Thymus (tissue), 11 donors: ENCODE measurements around the gene FAM50B. TPM values are rescaled to one million over a fixed set of nuclear protein-coding genes. Genes with fewer than 3 reads are reported as not detected.

Experiments used
- DNase-seq, 9 donors: peaks; one replicate each; pipeline ENCODE4 v3.0.0-alpha.2; 2013; ENCODE audit warnings: low spot score in 9 of 9, low read depth in 6 of 9, missing footprints in 1 of 9
- H3K27ac ChIP-seq, 2 donors: one replicate each; pipeline ENCODE4 v1.5.1; 2013; ENCODE audit warnings: control low read depth in 1 of 2, low read depth in 1 of 2, low read length in 1 of 2, mild to moderate bottlenecking in 1 of 2, moderate library complexity in 1 of 2
- H3K27me3 ChIP-seq, 2 donors: one replicate each; pipeline ENCODE4 v1.5.1; 2013; ENCODE audit warnings: low read length in 1 of 2; ENCODE audit not compliant: control insufficient read depth in 2 of 2, insufficient read depth in 1 of 2
- H3K36me3 ChIP-seq, 2 donors: one replicate each; pipeline ENCODE4 v1.5.1; 2013; ENCODE audit warnings: low read length in 1 of 2, mild to moderate bottlenecking in 1 of 2, moderate library complexity in 1 of 2; ENCODE audit not compliant: control insufficient read depth in 2 of 2, insufficient read depth in 2 of 2
- H3K4me1 ChIP-seq, 2 donors: one replicate each; pipeline ENCODE4 v1.5.1; 2013; ENCODE audit warnings: low read length in 2 of 2; ENCODE audit not compliant: control insufficient read depth in 2 of 2, insufficient read depth in 2 of 2
- H3K4me3 ChIP-seq, 2 donors: one replicate each; pipeline ENCODE4 v1.5.1; 2013; ENCODE audit warnings: low read length in 2 of 2, control low read depth in 1 of 2, mild to moderate bottlenecking in 1 of 2
- H3K9me3 ChIP-seq, 2 donors: one replicate each; pipeline ENCODE4 v1.5.1; 2013; ENCODE audit warnings: low read length in 1 of 2, mild to moderate bottlenecking in 1 of 2; ENCODE audit not compliant: control insufficient read depth in 2 of 2, insufficient read depth in 1 of 2
- WGBS: extraction: QIAGEN DNeasy Blood & Tissue Kit; methylation state at CpG from one replicate; pipeline ENCODE4 v1.1.7; 2013; 5-methylcytosine and 5-hydroxymethylcytosine counted together
- polyA plus RNA-seq: library from polyadenylated mRNA; stranded (reverse); fragments of 200-250 nt; gene quantifications from one replicate; pipeline ENCODE4 v1.2.3, GENCODE V29; 2013
- total RNA-seq: library from RNA; stranded (reverse); fragments of 120-200 nt; gene quantifications from one replicate; pipeline ENCODE4 v1.2.4, GENCODE V29; 2013
- donor health status: healthy.

FAM50B gene
- total and polyA plus RNA-seq, 2 donors: 11.2 to 11.6 TPM

GRCh38 chr6:3894590-3895311 is 45.6 kb downstream of the FAM50B start:
- H3K36me3 ChIP-seq: no peaks in the 10 kb centered on the region
- no peaks in the 10 kb centered on the region for H3K27me3 ChIP-seq
- no peaks in the 10 kb centered on the region for H3K9me3 ChIP-seq
- H3K27ac ChIP-seq: no peak overlapping the region
- no peaks in the 10 kb centered on the region for H3K4me1 ChIP-seq
- H3K4me3 ChIP-seq: no peak overlapping the region
- 94% methylated on average over 14 of the region's 14 CpGs for WGBS
- DNase-seq: no peak

- Histone ChIP-seq H3K4me1 (no peaks in the 10 kb centered on the region), H3K9me3 (no peaks in the 10 kb centered on the region), H3K27ac (no peak overlapping the region), H3K27me3 (no peaks in the 10 kb centered on the region), H3K4me3 (no peak overlapping the region), H3K36me3 (no peaks in the 10 kb centered on the region)
- WGBS: 96% methylated on average over 6 of the region's 6 CpGs
- DNase-seq: no peak
These were observed 46.1 kb downstream of the FAM50B start for GRCh38 chr6:3895312-3895653.

- Histone ChIP-seq H3K4me1 (no peaks in the 10 kb centered on the region), H3K4me3 (no peak overlapping the region), H3K9me3 (no peaks in the 10 kb centered on the region), H3K27me3 (no peaks in the 10 kb centered on the region), H3K27ac (no peak overlapping the region), H3K36me3 (no peaks in the 10 kb centered on the region)
- 94% methylated on average over 5 of the region's 5 CpGs for WGBS
- no peak for DNase-seq
These were observed 46.6 kb downstream of the FAM50B start for GRCh38 chr6:3895805-3896204.

- H3K4me1 ChIP-seq: no peaks in the 10 kb centered on the region
- H3K4me3 ChIP-seq: no peak overlapping the region
- no peaks in the 10 kb centered on the region for H3K9me3 ChIP-seq
- no peak overlapping the region for H3K27ac ChIP-seq
- DNase-seq: no peak
- H3K27me3 ChIP-seq: peaks cover 0 to 7% of the 10 kb centered on the region in 2 donors
- 96% methylated on average over 14 of the region's 14 CpGs for WGBS
- H3K36me3 ChIP-seq: no peaks in the 10 kb centered on the region
These were observed 49.3 kb downstream of the FAM50B start for GRCh38 chr6:3898265-3898994.

GRCh38 chr6:3899061-3899460 is 49.9 kb downstream of the FAM50B start:
- H3K27ac ChIP-seq: no peak overlapping the region
- H3K4me1 ChIP-seq: no peaks in the 10 kb centered on the region
- no peaks in the 10 kb centered on the region for H3K36me3 ChIP-seq
- 97% methylated on average over 9 of the region's 9 CpGs for WGBS
- no peaks in the 10 kb centered on the region for H3K9me3 ChIP-seq
- no peak overlapping the region for H3K4me3 ChIP-seq
- H3K27me3 ChIP-seq: peaks cover 0 to 7% of the 10 kb centered on the region in 2 donors
- no peak for DNase-seq

GRCh38 chr6:3899970-3900439 is 50.8 kb downstream of the FAM50B start:
- WGBS: 94% methylated on average over 14 of the region's 14 CpGs
- peaks cover 0 to 7% of the 10 kb centered on the region in 2 donors for H3K27me3 ChIP-seq
- H3K9me3 ChIP-seq: no peaks in the 10 kb centered on the region
- no peaks in the 10 kb centered on the region for H3K36me3 ChIP-seq
- no peak overlapping the region for H3K27ac ChIP-seq
- H3K4me3 ChIP-seq: no peak overlapping the region
- no peaks in the 10 kb centered on the region for H3K4me1 ChIP-seq
- no peak for DNase-seq

Other genes with a start within 250 kb of the FAM50B start
- 4.5 TPM for gene PXDC1, start 97.7 kb upstream of the FAM50B start, total RNA-seq
- gene PXDC1, start 97.7 kb upstream of the FAM50B start, polyA plus RNA-seq: 21.4 TPM
- gene FAM217A, start 229.8 kb downstream of the FAM50B start, total RNA-seq: under 0.01 TPM
- 0.05 TPM for gene FAM217A, start 229.8 kb downstream of the FAM50B start, polyA plus RNA-seq